ENCODE results near the gene TBCD.

The TBCD gene

GRCh38 chr17:82791532-82791931 is 39.7 kb downstream of the TBCD start:
- no peak for DNase-seq (ENCODE audit: low spot score)

GRCh38 chr17:82793974-82794630 is 42.2 kb downstream of the TBCD start:
- no peak for DNase-seq (ENCODE audit: low spot score)

GRCh38 chr17:82794781-82795482 is 43.1 kb downstream of the TBCD start:
- DNase-seq (ENCODE audit: low spot score), result no peak

GRCh38 chr17:82795615-82796014 is 43.8 kb downstream of the TBCD start:
- no peak for DNase-seq (ENCODE audit: low spot score)

DNA sequence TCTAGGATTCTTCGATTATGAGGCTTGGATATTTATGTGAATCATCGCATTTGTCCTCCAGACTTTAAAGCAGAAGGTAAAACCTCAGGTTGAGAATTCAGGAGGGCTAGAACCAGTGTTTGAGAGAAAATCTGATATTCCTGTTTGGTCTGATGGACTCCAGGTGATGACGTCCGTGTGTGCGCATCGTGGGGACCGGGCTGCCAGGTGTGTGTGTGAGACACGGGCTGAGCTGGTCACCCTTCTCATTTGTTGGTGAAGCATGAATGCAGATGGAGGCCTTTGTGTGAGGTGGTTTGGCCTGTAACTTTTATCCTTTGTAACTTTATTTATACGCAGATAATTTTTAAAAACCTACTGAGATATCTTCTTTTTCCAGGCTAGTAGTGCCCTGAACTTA is 45.2 kb downstream of the TBCD start:
- no peak for DNase-seq (ENCODE audit: low spot score)

DNA sequence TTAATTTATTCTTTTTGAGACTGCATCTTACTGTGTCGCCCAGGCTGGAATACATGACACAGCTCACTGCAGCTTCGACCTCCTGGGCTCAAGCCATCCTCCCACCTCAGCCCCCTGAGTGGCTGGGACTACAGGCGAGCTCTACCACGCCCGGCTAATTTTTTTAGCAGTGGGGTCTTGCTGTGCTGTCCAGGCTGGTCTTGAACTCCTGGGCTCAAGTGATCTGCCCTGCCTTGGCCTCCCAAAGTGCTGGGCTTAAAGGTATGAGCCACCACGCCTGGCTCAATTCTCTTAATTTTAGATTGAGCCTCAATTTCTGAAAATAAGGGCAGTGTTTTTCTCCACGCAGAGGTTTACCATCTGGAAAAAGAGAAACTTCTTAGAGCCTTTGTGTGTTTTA is 46.9 kb downstream of the TBCD start:
- DNase-seq (ENCODE audit: low spot score), result no peak

DNA sequence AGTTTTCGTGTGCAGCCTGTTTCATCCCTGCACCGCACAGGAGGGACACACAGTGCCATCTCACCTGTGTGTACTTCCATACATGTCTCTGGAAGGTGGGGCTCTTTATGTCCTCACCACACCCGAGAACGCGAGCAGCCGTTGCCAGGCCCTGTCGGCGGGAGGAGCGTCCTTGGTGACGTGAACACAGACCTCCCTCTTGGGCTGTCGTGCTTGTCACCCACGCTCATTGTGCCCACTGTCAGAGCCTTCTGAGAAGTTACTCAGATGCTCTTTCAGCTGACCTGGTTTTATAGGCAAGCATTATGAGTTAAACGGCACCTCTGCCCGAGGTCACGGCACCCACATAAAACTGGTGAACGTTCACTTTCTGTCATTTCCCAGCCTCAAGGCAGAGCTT is 47.7 kb downstream of the TBCD start:
- DNase-seq (ENCODE audit: low spot score), result no peak

- no peak for DNase-seq (ENCODE audit: low spot score)
Observed at GRCh38 chr17:82800885-82801284, 49.0 kb downstream of the TBCD start.

DNA sequence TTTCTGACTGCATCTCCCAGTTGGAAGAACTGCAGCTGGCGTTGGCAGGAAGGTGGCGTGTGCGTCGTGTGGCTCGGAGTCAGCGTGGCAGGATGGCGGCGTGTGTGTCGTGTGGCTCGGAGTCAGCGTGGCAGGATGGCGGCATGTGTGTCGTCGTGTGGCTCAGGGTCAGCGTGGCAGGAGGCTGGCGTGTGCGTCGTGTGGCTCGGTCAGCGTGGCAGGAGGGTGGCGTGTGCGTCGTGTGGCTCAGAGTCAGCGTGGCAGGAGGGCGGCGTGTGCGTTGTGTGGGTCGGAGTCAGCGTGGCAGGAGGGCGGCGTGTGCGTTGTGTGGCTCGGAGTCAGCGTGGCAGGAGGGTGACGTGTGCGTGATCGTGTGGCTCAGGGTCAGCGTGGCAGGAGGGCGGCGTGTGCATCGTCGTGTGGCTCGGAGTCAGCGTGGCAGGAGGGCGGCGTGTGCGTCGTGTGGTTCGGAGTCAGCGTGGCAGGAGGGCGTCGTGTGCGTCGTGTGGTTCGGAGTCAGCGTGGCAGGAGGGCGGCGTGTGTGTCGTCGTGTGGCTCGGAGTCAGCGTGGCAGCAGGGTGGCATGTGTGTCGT is 49.6 kb downstream of the TBCD start:
- DNase-seq (ENCODE audit: low spot score), result no peak

DNA sequence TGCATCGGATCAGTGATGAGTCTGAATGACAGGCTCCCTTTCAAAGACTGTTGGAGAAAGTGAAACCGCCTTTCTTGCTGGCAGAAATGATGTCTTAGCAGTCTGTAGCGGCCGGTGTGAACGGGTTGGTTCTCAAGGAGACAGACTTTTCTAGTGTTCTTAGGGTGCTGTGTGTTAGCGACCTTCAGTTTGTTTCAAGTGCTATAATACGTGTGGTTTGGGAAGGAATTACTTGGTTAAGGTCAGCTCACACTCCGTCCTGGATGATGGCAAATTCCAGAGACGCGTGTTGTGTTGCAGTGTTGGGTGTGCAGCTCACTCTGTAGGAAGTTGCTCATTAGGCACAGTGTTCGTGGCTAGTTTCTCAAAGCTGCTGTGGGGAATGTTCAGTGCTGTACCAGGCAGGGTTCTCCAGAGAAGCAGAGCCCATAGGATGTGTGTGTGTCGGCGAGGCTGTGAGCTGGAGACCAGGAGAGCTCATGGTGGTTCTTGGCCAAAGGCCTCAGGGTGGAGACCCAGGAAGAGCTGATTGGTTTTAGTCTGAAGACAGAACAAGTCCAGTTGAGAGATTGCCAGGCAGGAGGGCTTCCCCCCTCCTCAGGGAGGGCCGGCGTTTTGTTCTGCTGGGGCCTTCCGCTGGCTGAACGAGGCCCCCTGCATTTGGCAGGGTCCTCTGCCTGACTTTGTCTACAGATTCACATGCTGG is 50.4 kb downstream of the TBCD start:
- no peak for DNase-seq (ENCODE audit: low spot score)

DNA sequence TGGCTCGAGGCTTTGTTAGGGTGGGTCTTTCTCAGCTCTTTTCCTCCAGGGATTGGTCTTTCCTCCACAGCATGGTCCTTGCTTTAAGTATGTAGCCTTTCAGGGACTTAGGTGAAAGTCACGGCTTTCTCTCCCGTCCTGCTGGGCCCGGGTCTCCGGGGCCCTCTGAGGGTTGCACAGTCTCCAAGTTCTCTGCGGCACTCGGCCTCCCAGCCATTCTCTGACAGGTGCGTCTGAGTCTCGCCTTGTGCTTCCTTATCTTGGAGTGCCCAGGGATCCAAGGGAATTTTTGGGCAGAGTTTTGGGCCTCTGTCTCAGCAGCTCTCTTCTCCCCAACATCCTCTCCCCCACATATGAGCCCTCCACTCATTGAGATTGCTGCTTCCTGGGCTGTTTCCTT is 51.3 kb downstream of the TBCD start:
- no peak for DNase-seq (ENCODE audit: low spot score)

- DNase-seq (ENCODE audit: low spot score), result no peak
Observed at GRCh38 chr17:82803606-82804005, 51.7 kb downstream of the TBCD start.

GRCh38 chr17:82804442-82805191 is 52.8 kb downstream of the TBCD start:
- no peak for DNase-seq (ENCODE audit: low spot score)

- DNase-seq (ENCODE audit: low spot score), result no peak
Observed at GRCh38 chr17:82805254-82805653, 53.4 kb downstream of the TBCD start.

DNA sequence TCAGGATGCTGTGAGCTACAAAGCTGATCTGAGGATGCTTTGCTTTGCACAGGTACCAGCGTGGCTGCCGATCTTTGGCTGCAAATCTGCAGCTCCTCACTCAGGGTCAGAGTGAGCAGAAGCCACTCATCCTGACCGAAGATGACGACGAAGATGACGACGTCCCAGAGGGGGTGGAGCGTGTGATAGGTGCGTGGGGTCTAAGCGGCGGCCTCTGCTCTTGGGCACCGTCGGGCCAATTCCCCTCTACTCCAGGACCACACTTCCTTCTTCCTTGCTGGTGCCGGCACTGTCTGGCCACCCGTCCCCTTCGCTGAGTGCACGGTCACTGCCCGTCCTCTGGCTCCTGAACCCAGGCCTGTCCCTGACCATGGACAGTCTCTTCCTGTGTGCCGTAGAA is 54.0 kb downstream of the TBCD start:
- no peak for DNase-seq (ENCODE audit: low spot score)

GRCh38 chr17:82806645-82807044 is 54.8 kb downstream of the TBCD start:
- DNase-seq (ENCODE audit: low spot score), result no peak

DNA sequence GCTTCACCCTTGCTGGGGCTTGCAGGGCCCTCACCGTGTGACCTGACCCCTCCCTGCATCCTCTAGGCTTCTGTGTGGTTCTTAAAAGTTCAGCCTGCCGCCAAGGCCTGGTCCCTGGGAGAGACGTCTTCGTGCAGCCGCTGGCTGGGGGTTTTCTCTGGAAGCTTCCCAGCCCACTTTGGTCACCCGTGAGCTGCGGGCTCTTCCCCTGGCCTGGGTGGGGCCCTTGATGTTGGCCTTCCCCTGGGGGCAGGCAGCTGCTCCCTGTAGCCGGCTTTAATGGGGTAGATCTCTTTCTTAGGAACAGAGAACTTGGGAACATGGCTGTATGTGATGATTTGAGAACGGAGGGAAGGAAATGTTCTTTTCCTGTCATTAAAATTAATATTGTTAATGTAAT is 55.2 kb downstream of the TBCD start:
- no peak for DNase-seq (ENCODE audit: low spot score)

DNA sequence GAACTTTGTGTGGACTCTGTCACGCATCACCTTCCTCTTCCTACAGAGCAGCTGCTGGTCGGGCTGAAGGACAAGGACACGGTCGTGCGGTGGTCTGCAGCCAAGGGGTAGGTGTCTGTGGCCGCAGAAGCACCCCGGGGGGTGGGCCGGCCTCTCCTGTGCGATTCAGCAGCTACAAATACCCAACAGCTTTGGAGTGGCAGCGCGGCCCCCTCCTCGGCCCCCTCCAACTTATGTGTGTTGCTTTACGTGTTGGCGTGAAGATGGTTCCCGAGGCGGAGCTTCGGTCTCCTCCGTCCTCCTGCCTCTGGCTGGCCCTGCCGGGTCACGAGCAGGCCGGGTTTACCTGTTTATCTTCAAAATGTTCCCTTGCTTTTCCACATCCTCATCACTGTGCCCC is 55.7 kb downstream of the TBCD start:
- DNase-seq (ENCODE audit: low spot score), result no peak

- DNase-seq (ENCODE audit: low spot score), result no peak
Observed at GRCh38 chr17:82808006-82808405, 56.1 kb downstream of the TBCD start.

- no peak for DNase-seq (ENCODE audit: low spot score)
Observed at GRCh38 chr17:82808921-82809905, 57.3 kb downstream of the TBCD start.

Data from hematopoietic multipotent progenitor cell treated with erythropoietin and hydrocortisone succinate and interleukin-3 and kit ligand, for 17 days (in vitro differentiated cells).